Hair follicular keratinocyte (primary cell): ENCODE measurements around the gene SNRPF. TPM values are rescaled to one million over a fixed set of nuclear protein-coding genes. Genes with fewer than 3 reads are reported as not detected.

ENCODE experiments used
- total RNA-seq: library from RNA; depleted of rRNA; stranded (reverse); fragments of >200 nt; gene quantifications from 2 replicates; pipeline ENCODE4 v1.2.3, GENCODE V29; 2015

The SNRPF gene
- total RNA-seq: 15.5 and 32.4 TPM in 2 replicates

GRCh38 chr12:95858451-95859343 is at the start of gene SNRPF:
Gene SNRPF, plus strand, starts transcription at chr12:95858952. Its CDS starts 122 bp downstream, at chr12:95859074.

Other genes starting within 250 kb of the SNRPF start
- 5.0 and 27.5 TPM in 2 replicates for gene NTN4, start 68.2 kb upstream of the SNRPF start, total RNA-seq
- gene CCDC38, start 83.7 kb downstream of the SNRPF start, total RNA-seq: not detected in 2 replicates
- 0.39 and 0.46 TPM in 2 replicates for gene AMDHD1, start 84.4 kb downstream of the SNRPF start, total RNA-seq
- 0.08 and 0.27 TPM in 2 replicates for gene HAL, start 137.4 kb downstream of the SNRPF start, total RNA-seq
- gene LTA4H, start 176.6 kb downstream of the SNRPF start, total RNA-seq: 128 and 129 TPM in 2 replicates